Muscle layer of duodenum (tissue), 2 donors: ENCODE results near the gene KRT73.

ENCODE experiments used
- H3K27ac ChIP-seq: one replicate; pipeline ENCODE4 v1.7.0; 2013; ENCODE audit warnings: mild to moderate bottlenecking, low read length
- H3K27me3 ChIP-seq: one replicate; pipeline ENCODE4 v1.7.0; 2013; ENCODE audit warnings: low read depth, mild to moderate bottlenecking, control low read depth, low read length
- H3K36me3 ChIP-seq, 2 donors: one replicate each; pipeline ENCODE4 v1.7.0; 2013; ENCODE audit warnings: low read length in 2 of 2, control low read depth in 1 of 2, mild to moderate bottlenecking in 1 of 2; ENCODE audit not compliant: insufficient read depth in 2 of 2, control insufficient read depth in 1 of 2
- H3K4me1 ChIP-seq, 2 donors: one replicate each; pipeline ENCODE4 v1.7.0; 2013; ENCODE audit warnings: low read length in 2 of 2, mild to moderate bottlenecking in 2 of 2, control low read depth in 1 of 2, moderate library complexity in 1 of 2; ENCODE audit not compliant: insufficient read depth in 2 of 2, control insufficient read depth in 1 of 2
- H3K4me3 ChIP-seq, 2 donors: one replicate each; pipeline ENCODE4 v1.7.0; 2013; ENCODE audit warnings: low read length in 2 of 2, low read depth in 1 of 2, mild to moderate bottlenecking in 1 of 2
- H3K9me3 ChIP-seq, 2 donors: one replicate each; pipeline ENCODE4 v1.7.0; 2013; ENCODE audit warnings: low read length in 2 of 2, control low read depth in 1 of 2, mild to moderate bottlenecking in 1 of 2; ENCODE audit not compliant: control insufficient read depth in 1 of 2
- donor health status: healthy.

Gene KRT73

GRCh38 chr12:52657250-52657902 is 39.0 kb upstream of the KRT73 start:
- Histone ChIP-seq H3K27ac (no peak overlapping the region), H3K27me3 (no peaks in the 10 kb centered on the region), H3K4me1 (no peaks in the 10 kb centered on the region), H3K9me3 (peaks cover 0 to 3% of the 10 kb centered on the region in 2 donors), H3K36me3 (no peaks in the 10 kb centered on the region), H3K4me3 (no peak overlapping the region)

GRCh38 chr12:52656616-52657015 is 38.3 kb upstream of the KRT73 start:
- Histone ChIP-seq H3K27me3 (no peaks in the 10 kb centered on the region), H3K4me1 (no peaks in the 10 kb centered on the region), H3K36me3 (no peaks in the 10 kb centered on the region), H3K27ac (no peak overlapping the region), H3K4me3 (no peak overlapping the region), H3K9me3 (peaks cover 0 to 6% of the 10 kb centered on the region in 2 donors)

- Histone ChIP-seq H3K27me3 (no peaks in the 10 kb centered on the region), H3K4me1 (no peaks in the 10 kb centered on the region), H3K4me3 (no peak overlapping the region), H3K36me3 (no peaks in the 10 kb centered on the region), H3K27ac (no peak overlapping the region), H3K9me3 (peaks cover 0 to 6% of the 10 kb centered on the region in 2 donors)
These were observed 37.4 kb upstream of the KRT73 start for GRCh38 chr12:52655720-52656124.

- Histone ChIP-seq H3K4me1 (no peaks in the 10 kb centered on the region), H3K27ac (no peak overlapping the region), H3K9me3 (peaks cover 0 to 6% of the 10 kb centered on the region in 2 donors), H3K4me3 (no peak overlapping the region), H3K36me3 (no peaks in the 10 kb centered on the region), H3K27me3 (no peaks in the 10 kb centered on the region)
These were observed 36.9 kb upstream of the KRT73 start for GRCh38 chr12:52655251-52655650.

GRCh38 chr12:52651726-52652261 is 33.4 kb upstream of the KRT73 start, which contains the start of gene KRT2:
Gene KRT2 (minus strand): TSS chr12:52652211. CDS start chr12:52652142, 69 bp downstream.
- Histone ChIP-seq H3K4me1 (no peaks in the 10 kb centered on the region), H3K27ac (no peak within 1 kb of the TSS), H3K4me3 (no peak within 1 kb of the TSS), H3K27me3 (no peaks in the 10 kb centered on the region), H3K36me3 (no peaks in the 10 kb centered on the region), H3K9me3 (peaks cover 0 to 6% of the 10 kb centered on the region in 2 donors)

- Histone ChIP-seq H3K4me1 (no peaks in the 10 kb centered on the region), H3K36me3 (no peaks in the 10 kb centered on the region), H3K27ac (peak overlapping the region; percentile 7), H3K9me3 (peaks cover 0 to 6% of the 10 kb centered on the region in 2 donors), H3K27me3 (no peaks in the 10 kb centered on the region), H3K4me3 (no peak overlapping the region)
These were observed 32.2 kb upstream of the KRT73 start for GRCh38 chr12:52650520-52651081.

GRCh38 chr12:52649066-52649465 is 30.7 kb upstream of the KRT73 start:
- H3K9me3 ChIP-seq = peaks cover 0 to 6% of the 10 kb centered on the region in 2 donors
- H3K4me3 ChIP-seq = no peak overlapping the region
- H3K4me1 ChIP-seq = no peaks in the 10 kb centered on the region
- H3K36me3 ChIP-seq = no peaks in the 10 kb centered on the region
- no peak overlapping the region for H3K27ac ChIP-seq
- no peaks in the 10 kb centered on the region for H3K27me3 ChIP-seq

- Histone ChIP-seq H3K27ac (no peak overlapping the region), H3K4me3 (no peak overlapping the region), H3K9me3 (peaks cover 0 to 6% of the 10 kb centered on the region in 2 donors), H3K36me3 (no peaks in the 10 kb centered on the region), H3K27me3 (no peaks in the 10 kb centered on the region), H3K4me1 (no peaks in the 10 kb centered on the region)
These were observed 29.7 kb upstream of the KRT73 start for GRCh38 chr12:52648012-52648550.

- no peak overlapping the region for H3K27ac ChIP-seq
- no peaks in the 10 kb centered on the region for H3K36me3 ChIP-seq
- H3K4me1 ChIP-seq = no peaks in the 10 kb centered on the region
- H3K4me3 ChIP-seq = no peak overlapping the region
- H3K9me3 ChIP-seq = peaks cover 0 to 6% of the 10 kb centered on the region in 2 donors
- H3K27me3 ChIP-seq = no peaks in the 10 kb centered on the region
These were observed 29.2 kb upstream of the KRT73 start for GRCh38 chr12:52647601-52648000.

- Histone ChIP-seq H3K36me3 (no peaks in the 10 kb centered on the region), H3K27ac (no peak overlapping the region), H3K9me3 (no peaks in the 10 kb centered on the region), H3K4me3 (no peak overlapping the region), H3K4me1 (no peaks in the 10 kb centered on the region), H3K27me3 (no peaks in the 10 kb centered on the region)
These were observed 28.3 kb upstream of the KRT73 start for GRCh38 chr12:52646613-52647012.

GRCh38 chr12:52645982-52646381 is 27.6 kb upstream of the KRT73 start:
- Histone ChIP-seq H3K36me3 (no peaks in the 10 kb centered on the region), H3K4me1 (no peaks in the 10 kb centered on the region), H3K27me3 (no peaks in the 10 kb centered on the region), H3K27ac (peak overlapping the region; percentile 20), H3K9me3 (no peaks in the 10 kb centered on the region), H3K4me3 (no peak overlapping the region)
